Mesenchymal stem cell (in vitro differentiated cells and primary cell): ENCODE measurements around the gene RMND5A.

ENCODE experiments used
- DNase-seq: peaks from one replicate; pipeline ENCODE4 v3.0.0-alpha.2; 2013
- H2AFZ ChIP-seq: one replicate; pipeline ENCODE4 v1.6.1; 2013; ENCODE audit warnings: low read depth, mild to moderate bottlenecking, control low read depth, inconsistent platforms, low read length, moderate library complexity
- H2AK5ac ChIP-seq: 2 replicates; pipeline ENCODE4 v1.6.1; 2013; ENCODE audit warnings: low read length, moderate library complexity, mild to moderate bottlenecking, inconsistent platforms; ENCODE audit not compliant: severe bottlenecking
- H2BK120ac ChIP-seq: one replicate; pipeline ENCODE4 v1.6.1; 2013; ENCODE audit warnings: low read depth, mild to moderate bottlenecking, inconsistent platforms, low read length, moderate library complexity
- H2BK12ac ChIP-seq, 2 experiments: one replicate each; pipeline ENCODE4 v1.6.1; 2013; ENCODE audit warnings: inconsistent platforms in 2 of 2, low read length in 2 of 2, mild to moderate bottlenecking in 2 of 2, moderate library complexity in 2 of 2, control low read depth in 1 of 2
- H2BK15ac ChIP-seq: one replicate; pipeline ENCODE4 v1.6.1; 2013; ENCODE audit warnings: mild to moderate bottlenecking, low read depth, inconsistent platforms; ENCODE audit not compliant: poor library complexity, severe bottlenecking
- H2BK5ac ChIP-seq: 2 replicates; pipeline ENCODE4 v1.6.1; 2013; ENCODE audit warnings: low read depth, mild to moderate bottlenecking, low read length, control low read depth, inconsistent platforms; ENCODE audit not compliant: poor library complexity, severe bottlenecking
- H3K14ac ChIP-seq, 2 experiments: one replicate each; pipeline ENCODE4 v1.6.1; 2013; ENCODE audit warnings: inconsistent platforms in 2 of 2, low read length in 2 of 2, control low read depth in 1 of 2, mild to moderate bottlenecking in 1 of 2, moderate library complexity in 1 of 2
- H3K18ac ChIP-seq, 2 experiments: one replicate each; pipeline ENCODE4 v1.6.1; 2013; ENCODE audit warnings: inconsistent platforms in 2 of 2, low read length in 2 of 2, control low read depth in 1 of 2, low read depth in 1 of 2, mild to moderate bottlenecking in 1 of 2
- H3K23ac ChIP-seq, 2 experiments: one replicate each; pipeline ENCODE4 v1.6.1; 2013; ENCODE audit warnings: inconsistent platforms in 2 of 2, low read length in 2 of 2, mild to moderate bottlenecking in 2 of 2, moderate library complexity in 2 of 2, control low read depth in 1 of 2
- H3K27ac ChIP-seq: 2 replicates; pipeline ENCODE4 v1.5.1; 2013; ENCODE audit warnings: mild to moderate bottlenecking, moderate library complexity, low read length, control low read depth, inconsistent platforms; ENCODE audit not compliant: poor library complexity, severe bottlenecking
- H3K27me3 ChIP-seq, 2 experiments: 2 replicates each; pipeline versions ENCODE4 v1.6.1 to v1.7.0; 2013; ENCODE audit warnings: low read length in 2 of 2, mild to moderate bottlenecking in 2 of 2, moderate library complexity in 2 of 2, control low read depth in 1 of 2, inconsistent platforms in 1 of 2; ENCODE audit not compliant: control insufficient read depth in 1 of 2, insufficient read depth in 1 of 2
- H3K36me3 ChIP-seq, 2 experiments: 2 replicates each; pipeline versions ENCODE4 v1.6.1 to v1.7.0; 2013; ENCODE audit warnings: low read length in 2 of 2, control low read depth in 1 of 2, inconsistent platforms in 1 of 2, low read depth in 1 of 2, mild to moderate bottlenecking in 1 of 2; ENCODE audit not compliant: insufficient read depth in 2 of 2, control insufficient read depth in 1 of 2
- H3K4ac ChIP-seq, 2 experiments: one replicate each; pipeline ENCODE4 v1.6.1; 2013; ENCODE audit warnings: inconsistent platforms in 2 of 2, low read length in 2 of 2, mild to moderate bottlenecking in 2 of 2, moderate library complexity in 2 of 2, control low read depth in 1 of 2, low read depth in 1 of 2
- H3K4me1 ChIP-seq: 2 replicates; pipeline ENCODE4 v1.6.1; 2013; ENCODE audit warnings: low read depth, low read length, control low read depth; ENCODE audit not compliant: control insufficient read depth, insufficient read depth
- H3K4me2 ChIP-seq: 2 replicates; pipeline ENCODE4 v1.6.1; 2013; ENCODE audit warnings: low read length, mild to moderate bottlenecking, inconsistent platforms; ENCODE audit not compliant: poor library complexity, severe bottlenecking
- H3K4me3 ChIP-seq, 2 experiments: 2 replicates each; pipeline versions ENCODE4 v1.5.1 to v1.7.0; 2013; ENCODE audit warnings: low read length in 2 of 2, mild to moderate bottlenecking in 2 of 2, control low read depth in 1 of 2, low read depth in 1 of 2; ENCODE audit not compliant: insufficient read depth in 1 of 2
- H3K79me1 ChIP-seq: replicated peaks from 2 replicates; pipeline ENCODE4 v1.6.1; 2013; ENCODE audit warnings: mild to moderate bottlenecking, control low read depth, low read length, inconsistent platforms; ENCODE audit not compliant: poor library complexity, severe bottlenecking
- H3K9ac ChIP-seq: 2 replicates; pipeline ENCODE4 v1.7.0; 2013; ENCODE audit warnings: mild to moderate bottlenecking, low read length, moderate library complexity
- H3K9me3 ChIP-seq: 2 replicates; pipeline ENCODE4 v1.7.0; 2013; ENCODE audit warnings: mild to moderate bottlenecking, low read length; ENCODE audit not compliant: control insufficient read depth
- H4K8ac ChIP-seq: one replicate; pipeline ENCODE4 v1.6.1; 2013; ENCODE audit warnings: inconsistent platforms, mild to moderate bottlenecking, low read length, moderate library complexity
- H4K91ac ChIP-seq: one replicate; pipeline ENCODE4 v1.6.1; 2013; ENCODE audit warnings: mild to moderate bottlenecking, low read length, inconsistent platforms
- WGBS: methylation state at CpG from one replicate; pipeline ENCODE4 v1.1.7; 2013; ENCODE audit warnings: mixed read lengths; 5-methylcytosine and 5-hydroxymethylcytosine counted together

RMND5A gene

GRCh38 chr2:86821842-86822241 lies 101.8 kb downstream of the RMND5A start:
- H3K4me1 ChIP-seq: no peaks in the 10 kb centered on the region

GRCh38 chr2:86822668-86823345 lies 102.7 kb downstream of the RMND5A start:
- H3K9me3 ChIP-seq: peaks cover 21% of the 10 kb centered on the region
- no peak for DNase-seq
- no peak overlapping the region for H2BK12ac ChIP-seq
- no peak overlapping the region for H2AFZ ChIP-seq
- no peaks in the 10 kb centered on the region for H3K36me3 ChIP-seq
- no peak overlapping the region for H4K8ac ChIP-seq
- no peak overlapping the region for H3K4me2 ChIP-seq
- no peaks in the 10 kb centered on the region for H3K79me1 ChIP-seq
- WGBS: 82% methylated on average over 3 of the region's 3 CpGs
- no peak overlapping the region for H4K91ac ChIP-seq
- H3K9ac ChIP-seq: no peak overlapping the region
- H3K18ac ChIP-seq: no peak overlapping the region
- no peak overlapping the region for H3K4me3 ChIP-seq
- H2AK5ac ChIP-seq: no peak overlapping the region
- no peak overlapping the region for H3K4ac ChIP-seq
- H3K4me1 ChIP-seq: no peaks in the 10 kb centered on the region
- no peak overlapping the region for H2BK15ac ChIP-seq
- no peak overlapping the region for H2BK5ac ChIP-seq
- no peak overlapping the region for H3K14ac ChIP-seq
- H3K23ac ChIP-seq: no peak overlapping the region
- H3K27ac ChIP-seq: no peak overlapping the region
- H3K27me3 ChIP-seq: peaks cover 4 to 28% of the 10 kb centered on the region in 2 experiments
- H2BK120ac ChIP-seq: no peak overlapping the region

More at GRCh38 chr2:86821842-86822241, 101.8 kb downstream of the RMND5A start:
- H3K36me3 ChIP-seq: no peaks in the 10 kb centered on the region
- no peak overlapping the region for H2BK5ac ChIP-seq
- no peak overlapping the region for H3K14ac ChIP-seq
- no peak overlapping the region for H3K23ac ChIP-seq
- no peaks in the 10 kb centered on the region for H3K79me1 ChIP-seq
- no peak overlapping the region for H4K91ac ChIP-seq
- H2AK5ac ChIP-seq: no peak overlapping the region
- H3K9ac ChIP-seq: no peak overlapping the region
- no peak overlapping the region for H4K8ac ChIP-seq
- H3K4me3 ChIP-seq: no peak overlapping the region
- H3K4me2 ChIP-seq: no peak overlapping the region
- H3K18ac ChIP-seq: no peak overlapping the region
- H3K27ac ChIP-seq: no peak overlapping the region
- peaks cover 4 to 28% of the 10 kb centered on the region in 2 experiments for H3K27me3 ChIP-seq
- DNase-seq: no peak
- 83% methylated on average over 6 of the region's 6 CpGs for whole genome bisulfite sequencing
- H2BK15ac ChIP-seq: no peak overlapping the region
- H2BK12ac ChIP-seq: no peak overlapping the region
- H3K4ac ChIP-seq: no peak overlapping the region
- no peak overlapping the region for H2BK120ac ChIP-seq
- peaks cover 21% of the 10 kb centered on the region for H3K9me3 ChIP-seq
- H2AFZ ChIP-seq: no peak overlapping the region

- no peak overlapping the region for H2AFZ ChIP-seq
- DNase-seq: no peak
- no peak overlapping the region for H2BK15ac ChIP-seq
- 83% methylated on average over 8 of the region's 11 CpGs for WGBS
- H3K23ac ChIP-seq: no peak overlapping the region
- H3K14ac ChIP-seq: no peak overlapping the region
- H3K9ac ChIP-seq: no peak overlapping the region
- no peak overlapping the region for H4K91ac ChIP-seq
- no peaks in the 10 kb centered on the region for H3K36me3 ChIP-seq
- no peaks in the 10 kb centered on the region for H3K79me1 ChIP-seq
- no peak overlapping the region for H2BK120ac ChIP-seq
- no peak overlapping the region for H2BK5ac ChIP-seq
- H4K8ac ChIP-seq: no peak overlapping the region
- H3K4me2 ChIP-seq: no peak overlapping the region
- H3K9me3 ChIP-seq: peaks cover 17% of the 10 kb centered on the region
- no peak overlapping the region for H2BK12ac ChIP-seq
- H3K27me3 ChIP-seq: peaks cover 0 to 17% of the 10 kb centered on the region in 2 experiments
- H3K27ac ChIP-seq: no peak overlapping the region
- no peaks in the 10 kb centered on the region for H3K4me1 ChIP-seq
- no peak overlapping the region for H3K18ac ChIP-seq
- H2AK5ac ChIP-seq: no peak overlapping the region
- H3K4ac ChIP-seq: no peak overlapping the region
- no peak overlapping the region for H3K4me3 ChIP-seq
Observed at GRCh38 chr2:86825036-86825692, 105.1 kb downstream of the RMND5A start.

GRCh38 chr2:86825693-86826381 lies 105.7 kb downstream of the RMND5A start:
- Histone ChIP-seq H3K23ac (no peak overlapping the region), H3K4me1 (no peaks in the 10 kb centered on the region), H4K91ac (no peak overlapping the region), H3K4me3 (no peak overlapping the region), H2BK5ac (no peak overlapping the region), H3K36me3 (no peaks in the 10 kb centered on the region), H3K27me3 (peaks cover 0 to 17% of the 10 kb centered on the region in 2 experiments), H2BK120ac (no peak overlapping the region), H3K27ac (no peak overlapping the region), H3K4me2 (no peak overlapping the region), H3K79me1 (no peaks in the 10 kb centered on the region), H3K18ac (no peak overlapping the region), H3K9ac (no peak overlapping the region), H4K8ac (no peak overlapping the region), H2AFZ (no peak overlapping the region), H3K14ac (no peak overlapping the region), H2BK15ac (no peak overlapping the region), H3K4ac (no peak overlapping the region), H2AK5ac (no peak overlapping the region), H2BK12ac (no peak overlapping the region), H3K9me3 (peaks cover 17% of the 10 kb centered on the region)
- DNase-seq: no peak
- 81% methylated on average over 14 of the region's 16 CpGs for WGBS
